ENCODE data around the gene UBA6. TPM values are rescaled to one million over a fixed set of nuclear protein-coding genes. Genes with fewer than 3 reads are reported as not detected.

UBA6 gene
- total RNA-seq, 1 donor from 2014 or later, result 69.6 TPM

- Mint-ChIP-seq H3K9me3 (peaks cover 4% of the 10 kb centered on the region), H3K27me3 (no peaks in the 10 kb centered on the region), H3K27ac (peak overlapping the region; percentile 96), H3K36me3 (peaks cover 20% of the 10 kb centered on the region), H3K4me3 (peak overlapping the region; percentile 98), H3K4me1 (ENCODE audit: unreplicated experiment) (peaks cover 26% of the 10 kb centered on the region)
- no peak for TF ChIP-seq CTCF (conservative IDR thresholded peaks at IDR 0.05)
- no peak for DNase-seq (ENCODE audit: extremely low spot score, unreplicated experiment)
Measured at GRCh38 chr4:67702166-67702565, 1.2 kb upstream of the UBA6 start.

- DNase-seq (ENCODE audit: extremely low spot score, unreplicated experiment), result no peak
- peak overlapping the region; percentile 98 for H3K4me3 Mint-ChIP-seq
- H3K27ac Mint-ChIP-seq, result peak overlapping the region; percentile 96
- no peak for TF ChIP-seq CTCF (conservative IDR thresholded peaks at IDR 0.05)
- H3K9me3 Mint-ChIP-seq, result peaks cover under 1% of the 10 kb centered on the region
- H3K36me3 Mint-ChIP-seq, result peaks cover 20% of the 10 kb centered on the region
- H3K4me1 Mint-ChIP-seq (ENCODE audit: unreplicated experiment), result peaks cover 26% of the 10 kb centered on the region
- no peaks in the 10 kb centered on the region for H3K27me3 Mint-ChIP-seq
Measured at GRCh38 chr4:67701517-67701850, 529 bp upstream of the UBA6 start.

- Mint-ChIP-seq H3K27me3 (no peaks in the 10 kb centered on the region), H3K4me1 (ENCODE audit: unreplicated experiment) (peaks cover 26% of the 10 kb centered on the region), H3K9me3 (no peaks in the 10 kb centered on the region), H3K4me3 (peak overlapping the region; percentile 98), H3K27ac (peak overlapping the region; percentile 96), H3K36me3 (peaks cover 28% of the 10 kb centered on the region)
- TF ChIP-seq CTCF (conservative IDR thresholded peaks at IDR 0.05), result no peak
- DNase-seq (ENCODE audit: extremely low spot score, unreplicated experiment), result no peak
Measured at GRCh38 chr4:67700116-67700737, 728 bp downstream of the UBA6 start.

- Mint-ChIP-seq H3K4me3 (peak overlapping the region; percentile 98), H3K27ac (peak overlapping the region; percentile 96), H3K4me1 (ENCODE audit: unreplicated experiment) (peaks cover 26% of the 10 kb centered on the region), H3K36me3 (peaks cover 29% of the 10 kb centered on the region), H3K27me3 (no peaks in the 10 kb centered on the region), H3K9me3 (no peaks in the 10 kb centered on the region)
- DNase-seq (ENCODE audit: extremely low spot score, unreplicated experiment), result no peak
- no peak for TF ChIP-seq CTCF (conservative IDR thresholded peaks at IDR 0.05)
Measured at GRCh38 chr4:67699603-67700002, 1.4 kb downstream of the UBA6 start.

GRCh38 chr4:67697860-67698687 lies 2.9 kb downstream of the UBA6 start:
- Mint-ChIP-seq H3K4me1 (ENCODE audit: unreplicated experiment) (peaks cover 20% of the 10 kb centered on the region), H3K27ac (no peak overlapping the region), H3K4me3 (peak overlapping the region; percentile 29), H3K36me3 (peaks cover 30% of the 10 kb centered on the region), H3K9me3 (no peaks in the 10 kb centered on the region), H3K27me3 (no peaks in the 10 kb centered on the region)
- DNase-seq (ENCODE audit: extremely low spot score, unreplicated experiment), result no peak
- no peak for TF ChIP-seq CTCF (conservative IDR thresholded peaks at IDR 0.05)

All from type B pancreatic cell (in vitro differentiated cells).